NCI-H82 (cell line): ENCODE results near the gene ARHGAP15.

Source experiments
- DNase-seq: peaks from one replicate; lab custom pipeline; 2025; lab: John Stamatoyannopoulos, UW

Gene ARHGAP15

GRCh38 chr2:143482771-143483170, 353.6 kb downstream of the ARHGAP15 start:
- DNase-seq: no peak

GRCh38 chr2:143486976-143487375, 357.8 kb downstream of the ARHGAP15 start:
- DNase-seq: no peak

- no peak for DNase-seq
These were observed 359.9 kb downstream of the ARHGAP15 start for GRCh38 chr2:143489145-143489544.

- DNase-seq: no peak
These were observed 361.9 kb downstream of the ARHGAP15 start for GRCh38 chr2:143491131-143491530.

- no peak for DNase-seq
These were observed 364.1 kb downstream of the ARHGAP15 start for GRCh38 chr2:143493339-143493738.

GRCh38 chr2:143497726-143498125, 368.5 kb downstream of the ARHGAP15 start:
- DNase-seq: no peak

- no peak for DNase-seq
These were observed 369.3 kb downstream of the ARHGAP15 start for GRCh38 chr2:143498496-143498895.

- DNase-seq: no peak
These were observed 369.8 kb downstream of the ARHGAP15 start for GRCh38 chr2:143499061-143499460.

- DNase-seq: no peak
These were observed 372.0 kb downstream of the ARHGAP15 start for GRCh38 chr2:143501106-143501676.

- no peak for DNase-seq
These were observed 374.1 kb downstream of the ARHGAP15 start for GRCh38 chr2:143503280-143503679.

GRCh38 chr2:143504397-143504796, 375.2 kb downstream of the ARHGAP15 start:
- no peak for DNase-seq

- DNase-seq: no peak
These were observed 376.3 kb downstream of the ARHGAP15 start for GRCh38 chr2:143505542-143505941.

- peak; percentile 60 for DNase-seq
These were observed 383.9 kb downstream of the ARHGAP15 start for GRCh38 chr2:143513081-143513480.

GRCh38 chr2:143514413-143514812, 385.2 kb downstream of the ARHGAP15 start:
- no peak for DNase-seq

- no peak for DNase-seq
These were observed 386.1 kb downstream of the ARHGAP15 start for GRCh38 chr2:143515318-143515717.

- no peak for DNase-seq
These were observed 390.3 kb downstream of the ARHGAP15 start for GRCh38 chr2:143519521-143519920.

GRCh38 chr2:143521396-143521795, 392.2 kb downstream of the ARHGAP15 start:
- DNase-seq: no peak

GRCh38 chr2:143522699-143523098, 393.5 kb downstream of the ARHGAP15 start:
- no peak for DNase-seq

- DNase-seq: no peak
These were observed 394.9 kb downstream of the ARHGAP15 start for GRCh38 chr2:143524119-143524553.

GRCh38 chr2:143524559-143525401, 395.6 kb downstream of the ARHGAP15 start:
- no peak for DNase-seq

- DNase-seq: no peak
These were observed 396.2 kb downstream of the ARHGAP15 start for GRCh38 chr2:143525402-143525860.

GRCh38 chr2:143526498-143526897, 397.3 kb downstream of the ARHGAP15 start:
- DNase-seq: no peak

GRCh38 chr2:143528021-143528420, 398.8 kb downstream of the ARHGAP15 start:
- DNase-seq: no peak
